22Rv1 (cell line): Measurements from ENCODE around the gene TNFRSF1B.

ENCODE experiments used
- H3K27ac ChIP-seq: fragments of 450-650 bp; 2 replicates; pipeline ENCODE4 v1.5.1; 2017
- ZFX ChIP-seq: fragments of 450-650 bp; IDR thresholded peaks from 2 replicates; pipeline ENCODE4 v1.6.1; 2017; ENCODE audit warnings: antibody characterized with exemption, borderline replicate concordance
- TF ChIP-seq, protein P1 (sequence below): fragments of 450-650 bp; IDR thresholded peaks from 2 replicates; pipeline ENCODE4 v1.5.1; 2017; ENCODE audit warnings: mild to moderate bottlenecking

TNFRSF1B gene

DNA sequence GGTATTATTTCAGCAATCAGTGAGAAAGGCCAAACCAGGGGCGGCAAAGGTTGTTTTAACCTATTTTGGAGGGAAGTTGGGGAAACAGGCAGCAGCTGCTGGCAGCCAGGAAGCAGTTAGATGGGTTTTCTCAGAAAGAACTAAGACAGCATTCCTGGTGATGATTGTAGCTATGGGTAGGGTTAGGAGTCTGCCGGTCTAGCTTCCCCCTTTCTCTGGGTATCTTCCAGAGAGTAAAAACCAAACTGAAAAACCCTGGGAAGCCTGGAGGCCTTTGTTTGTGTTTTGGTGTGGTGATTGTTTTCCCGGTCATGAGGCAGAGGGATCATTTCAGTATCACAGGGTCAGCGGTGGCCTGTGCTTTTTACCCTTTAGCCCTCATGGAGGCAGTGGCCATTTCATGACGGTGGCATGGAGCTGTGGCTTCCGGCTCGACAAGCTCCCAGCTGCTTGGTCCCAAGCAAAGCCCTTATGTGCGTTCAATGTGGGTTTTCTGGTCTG lies 19.5 kb upstream of the TNFRSF1B start:
- no peak overlapping the region for H3K27ac ChIP-seq
- no peak for TF ChIP-seq ZFX

DNA sequence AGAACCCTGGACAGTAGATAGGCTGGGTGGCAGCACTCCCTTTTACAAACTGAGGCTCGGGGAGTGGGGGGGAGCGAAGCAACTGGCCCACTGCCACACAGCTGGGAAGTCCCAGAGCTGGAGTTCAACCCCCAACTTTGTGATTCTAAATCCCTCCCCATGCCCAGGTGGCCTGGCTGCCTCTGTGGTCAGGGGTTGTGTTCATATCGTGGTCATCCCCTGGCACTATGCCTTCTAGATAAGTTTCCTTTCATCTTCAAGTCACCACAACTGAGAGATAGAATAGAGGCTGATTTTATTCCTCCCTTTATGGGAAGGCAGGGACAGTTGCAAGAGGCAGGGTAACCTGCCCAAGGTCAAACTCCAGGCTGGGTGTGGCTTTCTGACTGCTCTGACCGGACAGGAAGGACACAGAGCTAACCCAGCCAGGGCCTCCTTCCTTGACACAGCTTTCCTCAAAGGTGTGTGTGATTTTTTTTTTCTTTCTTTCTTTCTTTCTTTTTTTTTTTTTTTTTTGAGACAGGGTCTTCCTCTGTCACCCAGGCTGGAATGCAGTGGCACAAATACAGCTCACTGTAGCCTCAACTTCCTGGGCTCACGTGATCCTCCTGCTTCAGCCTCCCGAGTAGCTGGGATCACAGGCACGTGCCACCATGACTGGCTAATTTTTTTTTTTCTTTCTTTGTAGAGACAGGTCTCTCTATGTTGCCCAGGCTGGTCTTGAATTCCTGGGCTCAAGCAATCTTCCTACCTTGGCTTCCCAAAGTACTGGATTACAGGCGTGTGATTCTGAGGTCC lies 18.4 kb upstream of the TNFRSF1B start:
- H3K27ac ChIP-seq = no peak overlapping the region
- TF ChIP-seq, protein P1, sequence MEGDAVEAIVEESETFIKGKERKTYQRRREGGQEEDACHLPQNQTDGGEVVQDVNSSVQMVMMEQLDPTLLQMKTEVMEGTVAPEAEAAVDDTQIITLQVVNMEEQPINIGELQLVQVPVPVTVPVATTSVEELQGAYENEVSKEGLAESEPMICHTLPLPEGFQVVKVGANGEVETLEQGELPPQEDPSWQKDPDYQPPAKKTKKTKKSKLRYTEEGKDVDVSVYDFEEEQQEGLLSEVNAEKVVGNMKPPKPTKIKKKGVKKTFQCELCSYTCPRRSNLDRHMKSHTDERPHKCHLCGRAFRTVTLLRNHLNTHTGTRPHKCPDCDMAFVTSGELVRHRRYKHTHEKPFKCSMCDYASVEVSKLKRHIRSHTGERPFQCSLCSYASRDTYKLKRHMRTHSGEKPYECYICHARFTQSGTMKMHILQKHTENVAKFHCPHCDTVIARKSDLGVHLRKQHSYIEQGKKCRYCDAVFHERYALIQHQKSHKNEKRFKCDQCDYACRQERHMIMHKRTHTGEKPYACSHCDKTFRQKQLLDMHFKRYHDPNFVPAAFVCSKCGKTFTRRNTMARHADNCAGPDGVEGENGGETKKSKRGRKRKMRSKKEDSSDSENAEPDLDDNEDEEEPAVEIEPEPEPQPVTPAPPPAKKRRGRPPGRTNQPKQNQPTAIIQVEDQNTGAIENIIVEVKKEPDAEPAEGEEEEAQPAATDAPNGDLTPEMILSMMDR = no peak
- no peak for TF ChIP-seq ZFX

DNA sequence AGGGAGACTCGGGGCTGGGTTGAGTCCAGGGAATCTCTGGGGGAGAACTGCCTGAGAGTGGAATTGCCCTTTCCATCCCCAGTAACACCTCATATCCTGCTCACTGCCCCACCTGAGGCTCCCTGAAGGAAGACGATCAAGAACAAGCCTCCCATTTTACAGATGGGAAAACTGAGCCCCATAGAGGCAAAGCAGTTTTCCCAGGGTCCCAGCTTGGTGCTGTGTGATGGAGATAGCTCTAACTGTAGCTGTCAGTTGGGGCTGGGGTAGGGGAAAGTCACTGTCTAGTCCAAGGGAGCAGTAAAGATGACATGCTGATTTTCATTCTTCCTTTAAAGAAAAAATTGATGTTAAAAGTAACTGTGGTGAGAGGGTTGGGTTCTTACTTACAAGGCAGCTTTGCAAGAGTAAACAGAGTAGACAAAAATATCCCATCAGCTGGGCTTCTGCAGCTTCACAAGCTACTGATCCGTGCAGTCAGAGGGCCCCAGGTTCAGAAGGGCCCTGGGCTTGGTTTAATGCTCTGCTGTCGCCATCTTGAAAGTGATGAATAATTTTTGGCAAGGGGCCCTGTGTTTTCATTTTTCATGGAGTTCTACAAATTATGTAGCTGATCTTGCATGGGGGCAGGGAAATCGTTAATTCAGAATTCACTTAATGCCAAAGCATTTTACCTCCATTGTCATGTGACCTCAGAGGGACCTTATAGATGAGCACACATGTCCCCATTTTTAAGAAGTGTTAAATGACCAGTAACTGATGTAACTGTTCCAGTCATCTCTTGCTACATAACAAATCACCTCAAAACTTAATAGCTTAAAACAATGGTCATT lies 17.6 kb upstream of the TNFRSF1B start:
- TF ChIP-seq, protein P1 = no peak
- TF ChIP-seq ZFX = no peak
- no peak overlapping the region for H3K27ac ChIP-seq

DNA sequence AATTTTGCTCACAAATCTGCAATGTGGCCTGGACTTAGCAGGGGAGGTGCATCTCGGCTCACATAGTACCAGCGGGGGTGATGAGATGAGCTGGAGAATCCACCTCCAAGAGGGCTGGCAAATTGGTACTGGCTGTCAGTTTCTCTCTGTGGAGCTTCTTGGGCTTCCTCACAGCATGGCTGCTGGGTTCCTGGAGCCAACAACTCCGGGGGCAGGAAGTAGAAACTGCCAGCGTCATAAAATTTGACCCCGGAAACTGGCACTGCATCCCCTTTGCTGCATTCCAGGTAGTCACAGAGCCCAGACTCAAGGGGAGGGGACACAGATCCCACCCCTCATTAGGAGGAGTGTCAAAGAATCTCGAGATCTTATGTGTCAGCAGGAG lies 17.0 kb upstream of the TNFRSF1B start:
- H3K27ac ChIP-seq = no peak overlapping the region
- no peak for TF ChIP-seq ZFX
- TF ChIP-seq, protein P1 = no peak

DNA sequence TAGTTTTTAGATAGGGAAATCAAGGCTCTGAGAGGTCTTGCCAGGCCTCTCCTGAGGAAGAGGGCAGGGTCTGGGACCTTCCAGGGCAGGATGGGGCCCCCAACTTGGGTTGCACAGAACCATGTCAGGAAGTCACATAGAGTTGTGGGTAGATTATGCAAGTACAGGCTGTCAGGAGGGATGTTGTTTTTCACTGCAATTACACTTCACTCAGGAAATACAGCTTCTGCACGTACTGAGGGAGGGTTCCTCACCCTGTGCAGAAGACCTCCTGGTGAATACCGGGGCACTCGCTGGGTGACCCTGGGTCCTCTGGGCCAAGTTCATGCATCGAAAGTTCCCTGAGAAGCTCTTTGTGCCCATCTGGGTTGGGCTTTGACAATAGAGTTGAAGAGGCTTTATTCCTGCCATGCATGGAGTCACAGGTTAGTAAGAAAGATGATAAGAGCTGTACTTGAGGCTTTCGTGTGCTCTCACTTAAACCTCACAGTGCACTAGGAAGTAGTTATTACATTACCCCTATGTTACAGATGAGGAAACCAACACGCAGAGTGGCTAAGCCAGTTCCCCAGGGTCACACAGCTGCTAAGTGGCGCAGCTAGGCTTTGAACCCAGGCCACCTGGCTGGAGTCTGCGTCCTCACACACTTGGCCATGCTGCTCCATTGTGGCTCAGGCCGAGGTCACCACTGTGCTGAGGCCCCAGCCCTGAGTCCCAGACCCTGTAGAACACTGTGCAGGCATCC lies 16.2 kb upstream of the TNFRSF1B start:
- TF ChIP-seq ZFX = no peak
- TF ChIP-seq, protein P1 = no peak

DNA sequence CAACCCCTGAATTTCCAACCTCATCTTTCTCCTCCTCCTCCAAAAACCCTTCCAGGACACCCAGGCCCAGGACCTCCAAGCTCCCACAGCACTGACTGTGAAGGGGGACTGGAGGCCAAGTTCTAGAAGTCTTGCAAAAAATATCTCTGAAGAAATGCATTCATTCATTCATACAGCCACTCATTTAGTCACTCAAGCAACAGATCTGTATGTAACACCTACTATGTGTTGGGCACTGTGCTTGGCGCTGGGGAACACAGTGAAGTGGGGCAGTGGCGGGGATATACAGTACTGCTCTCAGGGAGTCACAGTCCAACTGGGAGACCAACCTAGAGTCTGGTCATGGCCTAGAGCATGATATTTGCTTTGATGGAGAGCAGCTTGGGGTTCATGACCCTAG lies 15.3 kb upstream of the TNFRSF1B start:
- no peak for TF ChIP-seq ZFX
- TF ChIP-seq, protein P1 = no peak
- H3K27ac ChIP-seq = no peak overlapping the region

More for the DNA sequence above, 16.2 kb upstream of the TNFRSF1B start:
- H3K27ac ChIP-seq = no peak overlapping the region

DNA sequence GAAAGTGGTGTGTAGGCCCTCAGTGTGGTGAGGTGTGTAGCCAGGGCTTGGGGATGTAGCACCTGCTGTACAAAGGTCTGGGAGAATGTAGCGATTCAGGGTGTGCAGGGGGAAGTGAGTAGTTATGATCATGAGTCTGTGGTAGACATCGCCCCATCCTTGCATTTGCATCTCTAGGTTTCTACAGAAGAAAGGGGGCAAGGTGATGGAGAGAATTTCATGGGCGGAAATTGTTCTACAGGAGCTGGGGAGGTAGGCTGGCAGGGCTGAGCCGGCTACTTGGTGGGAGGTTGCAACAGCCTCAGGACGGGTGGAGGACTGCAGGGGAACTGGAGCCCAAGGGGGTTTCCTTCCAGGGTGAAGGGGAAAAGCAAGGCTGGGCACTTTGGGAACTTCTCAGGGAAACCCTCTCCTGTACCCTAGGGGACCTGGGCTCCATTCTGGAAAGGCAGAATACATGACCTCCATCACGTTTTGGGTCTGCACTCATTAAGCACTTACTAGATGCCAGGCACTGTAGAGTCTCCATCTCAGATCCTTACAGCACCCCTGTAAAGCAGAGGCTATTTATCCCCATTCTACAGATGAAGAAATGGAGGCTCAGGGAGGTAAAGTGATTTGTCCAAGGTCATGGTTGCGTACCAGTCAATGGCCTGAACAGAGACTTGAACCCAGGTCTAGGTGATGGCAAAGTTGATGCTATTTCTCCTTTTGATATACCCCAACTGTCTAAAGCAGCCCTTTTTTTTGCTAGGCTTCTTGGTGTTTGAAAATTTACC lies 14.5 kb upstream of the TNFRSF1B start:
- H3K27ac ChIP-seq = no peak overlapping the region

More for the DNA sequence above, 14.5 kb upstream of the TNFRSF1B start:
- TF ChIP-seq, protein P1 = no peak
- TF ChIP-seq ZFX = no peak
